HG02870 (cell line): ENCODE data around the gene GABRQ.

Source experiments
- ATAC-seq: cut with Tn5 transposase; IDR thresholded peaks from one replicate; pipeline ENCODE4 v1.9.1; 2021; ENCODE audit warnings: mild to moderate bottlenecking, moderate library complexity; ENCODE audit not compliant: unreplicated experiment

The GABRQ gene

DNA sequence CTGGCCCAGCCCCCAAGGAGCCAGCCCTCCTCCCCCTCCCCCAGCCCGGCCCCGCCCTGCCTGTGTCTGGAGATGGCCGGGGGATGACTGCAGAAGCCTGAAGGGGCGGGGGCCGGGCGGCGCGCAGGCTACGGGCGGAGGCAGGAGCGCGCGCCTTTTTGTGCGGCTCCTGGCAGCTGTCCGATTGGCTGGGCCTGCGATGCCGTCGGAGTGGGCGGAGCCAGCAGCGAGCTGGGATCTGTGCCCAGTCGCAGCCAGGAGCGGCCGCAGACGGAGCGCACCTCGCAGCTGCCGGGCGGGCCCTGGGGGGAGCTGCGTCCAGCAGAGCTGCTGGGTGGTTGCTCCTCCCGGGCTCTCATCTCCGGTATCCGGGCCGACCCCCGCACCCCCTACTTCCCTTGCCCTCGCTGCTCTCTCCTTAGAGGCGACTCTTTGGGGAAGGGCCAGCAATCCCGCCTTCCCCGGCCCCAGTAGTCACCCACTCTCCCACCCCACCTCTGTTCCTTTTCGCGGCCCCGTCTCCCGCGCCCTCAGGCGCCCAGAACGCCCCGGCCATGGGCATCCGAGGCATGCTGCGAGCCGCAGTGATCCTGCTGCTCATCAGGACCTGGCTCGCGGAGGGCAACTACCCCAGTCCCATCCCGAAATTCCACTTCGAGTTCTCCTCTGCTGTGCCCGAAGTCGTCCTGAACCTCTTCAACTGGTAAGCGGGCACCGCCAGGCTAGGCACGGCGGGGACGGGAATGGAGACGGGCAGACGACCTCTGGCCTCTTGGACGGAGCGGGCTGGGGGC lies at the start of gene GABRQ:
Gene GABRQ (plus strand): TSS at position 247 of the 794 bp plus-strand sequence. CDS start 308 bp downstream, at position 555.
- ATAC-seq: no peak

- no peak for ATAC-seq
Observed at GRCh38 chrX:152588206-152588605, 49.5 kb upstream of the GABRQ start.

DNA sequence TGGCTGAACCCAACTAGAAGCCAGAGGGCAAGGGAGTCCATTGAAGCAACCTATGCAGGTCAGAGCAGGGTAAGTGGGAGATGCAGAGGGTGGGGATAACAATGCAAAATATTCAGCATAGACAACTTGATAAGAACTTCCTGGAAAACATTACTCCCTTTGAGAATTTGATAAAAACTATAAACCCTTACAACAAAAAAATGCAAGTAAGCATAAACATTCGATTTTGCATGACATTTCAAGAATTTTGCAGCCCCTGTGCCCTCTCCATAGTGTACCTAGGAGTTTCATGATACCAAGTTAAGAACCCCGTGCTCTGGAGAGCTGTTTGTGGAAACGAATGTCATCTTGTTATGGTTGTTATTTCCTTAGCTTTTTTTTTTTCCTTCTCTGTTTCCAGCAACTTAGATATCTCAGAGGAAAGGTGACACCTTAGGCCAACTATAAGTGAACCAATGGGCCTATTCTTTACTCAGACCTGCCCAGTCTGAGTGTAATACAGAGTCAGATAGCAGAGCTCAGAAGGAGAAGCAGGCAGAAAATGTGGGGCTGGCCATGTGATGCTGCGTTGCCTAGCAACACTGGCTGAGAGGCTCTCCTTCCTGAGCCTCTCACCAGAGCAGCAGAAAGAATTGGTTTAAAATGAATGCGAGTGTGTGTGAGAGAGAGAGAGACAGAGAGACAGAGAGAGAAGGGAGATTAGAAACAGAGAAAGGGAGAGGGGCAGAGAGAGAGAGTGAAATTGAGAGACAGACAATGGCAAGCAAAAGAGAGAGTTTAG lies 36.7 kb upstream of the GABRQ start:
- ATAC-seq: no peak

DNA sequence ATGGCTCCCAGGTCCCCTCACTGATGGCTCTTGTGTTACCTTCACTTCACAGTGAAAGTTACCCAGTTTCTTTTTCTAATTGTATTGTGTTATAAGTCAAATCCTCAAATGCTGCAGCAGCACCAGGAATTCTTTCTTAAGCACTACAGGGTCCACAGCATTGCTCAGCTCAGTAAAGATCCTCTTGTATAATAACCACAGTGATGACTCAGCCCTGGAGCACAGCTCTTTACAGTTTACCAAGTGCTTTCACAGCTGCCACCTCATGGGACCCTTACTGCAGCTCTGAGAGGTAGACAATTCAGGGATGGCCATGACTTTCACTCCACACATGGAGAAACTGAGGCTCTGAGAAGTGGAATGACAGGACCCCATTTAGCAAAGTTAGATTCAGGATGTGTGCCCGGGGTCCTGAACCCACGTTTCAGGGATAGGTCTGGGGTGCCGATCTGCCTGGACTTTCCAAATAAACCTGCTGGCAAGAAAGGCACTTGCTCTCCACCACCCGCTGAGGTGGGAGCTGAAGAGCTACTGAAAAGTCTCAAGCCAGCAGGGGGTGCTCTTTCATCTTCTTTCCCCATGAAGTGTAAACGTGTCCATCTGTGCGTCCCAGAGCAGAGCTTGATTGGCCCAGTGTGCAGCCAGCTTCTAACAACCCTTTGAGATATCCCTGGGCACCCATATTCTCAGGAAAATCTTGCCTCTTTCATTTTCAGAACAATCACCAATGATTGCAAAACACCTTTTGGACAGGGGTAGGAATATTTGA lies 35.7 kb upstream of the GABRQ start:
- no peak for ATAC-seq

DNA sequence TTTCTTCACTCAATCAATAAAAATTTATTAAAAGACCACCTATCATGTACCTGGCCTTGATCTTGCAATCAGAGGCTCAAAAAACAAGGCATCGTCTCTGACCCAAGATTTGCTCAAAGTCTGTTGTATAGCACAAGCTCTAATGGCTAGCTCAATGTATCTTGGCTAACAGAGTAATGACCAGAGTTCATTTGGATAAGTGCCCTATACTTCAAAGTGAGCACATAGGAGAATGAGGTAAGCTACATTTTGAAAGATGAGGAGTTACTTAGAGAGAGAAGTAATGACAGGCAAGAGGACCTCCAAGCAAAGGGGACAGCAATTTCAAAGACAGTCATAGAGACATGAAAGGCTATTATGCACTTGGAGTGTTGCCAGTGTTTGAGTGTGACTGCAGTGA lies 22.9 kb upstream of the GABRQ start:
- ATAC-seq: no peak

- no peak for ATAC-seq
Observed at GRCh38 chrX:152619897-152620296, 17.8 kb upstream of the GABRQ start.

DNA sequence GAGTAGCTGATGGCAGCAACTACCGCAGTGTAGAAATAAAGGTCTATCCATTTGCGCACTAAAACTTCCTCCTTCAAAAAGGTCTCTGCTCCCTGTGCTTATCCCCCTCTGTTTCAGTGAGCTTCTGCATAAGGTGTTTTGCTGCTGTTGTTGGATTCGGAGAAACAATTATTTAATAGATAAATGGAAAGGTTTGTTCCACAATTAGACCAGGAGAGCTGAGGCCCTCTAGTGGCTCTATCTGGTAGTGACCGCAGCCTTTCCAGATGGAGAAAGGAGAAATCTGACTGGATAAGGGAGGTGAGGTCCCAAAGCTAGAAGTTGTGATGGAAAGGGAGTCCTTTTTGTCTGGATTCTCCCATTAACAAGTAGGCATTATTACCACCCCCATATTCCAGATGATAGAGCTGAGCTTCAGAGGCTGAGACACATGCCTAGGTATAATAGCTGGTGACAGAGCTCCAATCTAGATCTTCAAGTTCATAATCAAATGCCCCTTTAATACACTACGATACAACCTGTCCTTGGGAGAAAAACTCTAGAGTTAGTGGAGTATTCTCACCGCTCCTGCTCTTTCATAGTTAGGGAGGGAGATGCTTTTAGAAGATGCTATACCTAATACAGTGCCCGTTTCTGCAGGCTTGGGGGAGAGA lies 5.1 kb upstream of the GABRQ start:
- peak; percentile 69 for ATAC-seq

DNA sequence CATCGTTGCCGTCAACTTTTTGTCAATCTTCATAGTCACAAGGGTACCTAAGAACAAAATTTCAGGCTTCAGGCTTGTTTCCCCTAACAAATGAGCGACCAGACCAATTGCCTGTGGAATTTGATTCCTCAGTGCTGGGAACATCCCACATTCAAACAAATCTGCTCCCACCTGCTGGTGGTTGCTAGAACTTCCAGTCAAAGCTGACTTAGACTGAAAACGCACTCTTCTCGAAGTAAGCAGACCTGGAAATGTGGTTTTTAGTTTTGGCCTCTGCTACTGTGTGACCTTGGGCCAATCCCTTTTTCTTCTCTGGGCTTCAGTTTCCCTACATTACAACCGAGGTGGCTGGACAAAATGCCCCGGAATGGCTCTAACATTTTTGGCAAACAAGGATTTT lies 1.8 kb upstream of the GABRQ start:
- ATAC-seq: no peak

- no peak for ATAC-seq
Observed at GRCh38 chrX:152638443-152638904, 779 bp downstream of the GABRQ start.

DNA sequence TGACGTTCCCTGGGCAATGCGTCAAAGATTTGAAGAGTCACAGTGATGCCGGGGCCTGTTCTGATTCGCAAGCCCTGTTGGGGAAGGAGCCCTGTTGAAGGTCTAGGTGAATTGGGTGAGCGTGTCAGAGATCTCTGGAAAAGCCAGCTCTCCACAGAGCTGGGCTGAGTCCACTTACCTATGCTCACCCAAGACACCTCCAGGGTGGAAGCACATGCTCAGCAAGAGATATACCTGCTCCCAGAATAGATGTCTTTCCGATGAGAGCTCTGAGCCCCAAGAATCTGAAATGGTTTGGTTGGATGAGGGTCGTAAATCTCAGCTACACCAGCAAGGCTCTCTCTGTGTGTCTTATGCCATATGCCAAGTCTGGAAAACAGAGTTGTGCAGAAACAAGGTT lies 1.7 kb downstream of the GABRQ start:
- ATAC-seq: no peak

DNA sequence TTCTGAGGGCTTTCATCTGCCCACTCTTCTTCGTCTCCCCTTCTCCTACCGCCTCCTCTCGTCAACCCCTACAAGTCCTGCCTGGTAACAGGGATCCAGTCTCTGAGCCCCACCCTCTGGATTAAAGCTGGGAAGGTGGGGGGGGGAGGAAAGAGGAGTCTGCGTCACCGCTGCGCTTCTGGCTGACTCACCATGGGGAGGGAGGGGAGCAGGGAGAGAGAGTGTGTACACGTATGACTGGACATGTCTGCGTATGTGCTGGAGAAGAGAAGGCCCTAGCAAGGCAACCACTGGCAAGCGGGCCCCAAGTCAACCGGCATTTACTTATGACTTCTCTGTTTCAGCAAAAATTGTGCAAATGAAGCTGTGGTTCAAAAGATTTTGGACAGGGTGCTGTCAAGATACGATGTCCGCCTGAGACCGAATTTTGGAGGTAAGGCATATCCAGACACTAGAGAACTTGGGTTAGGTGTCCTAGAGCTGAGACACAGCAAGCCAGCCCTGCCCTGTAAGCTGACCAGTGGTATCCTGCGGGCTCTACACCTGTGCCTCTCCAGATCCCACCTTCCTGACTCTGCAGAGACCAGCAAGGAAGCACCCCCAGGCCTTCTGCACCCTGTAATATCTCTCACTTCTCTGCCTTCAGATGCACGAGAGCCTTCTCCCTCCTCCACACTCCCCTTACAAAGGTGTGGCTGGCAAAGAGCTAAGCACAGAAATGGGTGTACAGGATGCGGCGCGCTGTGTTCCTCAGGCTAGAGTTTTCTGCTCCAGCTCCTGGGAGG lies 2.5 kb downstream of the GABRQ start:
- no peak for ATAC-seq

DNA sequence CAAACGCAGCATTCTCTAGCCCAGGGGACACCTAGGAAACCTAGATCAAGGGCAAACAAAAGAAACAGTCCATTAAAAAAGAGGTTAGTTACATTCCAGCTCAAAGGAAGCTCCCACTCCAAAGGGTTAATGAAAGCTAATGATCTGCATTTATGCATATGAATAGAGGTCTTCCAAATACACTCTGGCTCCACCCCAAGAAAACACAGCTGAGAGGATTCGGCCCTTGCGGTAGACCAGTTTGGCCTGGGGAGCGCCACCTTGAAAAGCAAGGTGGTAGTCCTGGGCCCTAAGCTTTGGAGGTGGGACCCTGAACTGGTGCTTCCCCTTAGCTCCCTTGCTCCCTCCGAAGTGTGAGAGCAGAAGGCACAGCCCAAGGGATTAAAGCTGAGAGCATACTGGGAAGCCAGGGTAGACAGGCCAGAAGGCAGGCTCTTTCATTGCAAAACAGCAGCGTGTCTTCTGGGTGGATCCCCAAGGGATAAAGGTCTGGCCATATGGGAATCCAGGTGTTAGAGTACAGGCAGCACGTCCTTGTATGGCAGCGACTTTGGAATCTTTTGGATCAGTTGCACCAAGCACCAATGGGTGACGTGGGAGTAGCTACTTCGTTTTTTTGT lies 3.7 kb downstream of the GABRQ start:
- ATAC-seq: no peak

- no peak for ATAC-seq
Observed at GRCh38 chrX:152641996-152642395, 4.3 kb downstream of the GABRQ start.

DNA sequence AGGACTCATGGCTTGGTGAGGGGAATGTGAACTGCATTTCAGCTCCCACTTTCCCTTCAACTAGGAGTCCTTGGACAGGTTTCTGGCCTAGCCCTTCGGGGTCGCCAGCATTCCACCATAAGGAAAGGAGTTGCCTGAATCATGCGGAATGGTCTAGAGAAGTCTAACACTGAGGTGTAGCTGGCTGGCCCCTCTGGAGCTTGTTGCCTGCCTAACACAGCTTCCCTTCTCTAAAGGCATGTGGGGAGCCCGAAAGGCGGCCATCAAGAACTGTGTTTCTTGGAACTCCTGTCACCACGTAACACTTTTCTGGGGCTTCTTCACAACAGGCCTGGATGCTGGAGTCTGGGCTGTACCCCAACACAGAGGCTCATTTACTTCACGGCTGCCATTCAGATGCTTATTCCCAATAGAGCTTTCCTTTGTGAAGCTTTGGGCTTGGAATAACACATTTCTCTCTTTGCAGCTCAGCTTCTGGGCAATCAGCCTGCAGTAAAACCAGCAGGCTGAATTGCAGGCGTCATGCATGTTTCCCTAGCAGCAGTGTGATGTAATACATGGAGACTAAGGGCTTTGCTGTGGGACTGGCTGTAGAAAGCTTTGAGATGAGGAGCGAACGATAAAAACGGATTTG lies 5.4 kb downstream of the GABRQ start:
- no peak for ATAC-seq

DNA sequence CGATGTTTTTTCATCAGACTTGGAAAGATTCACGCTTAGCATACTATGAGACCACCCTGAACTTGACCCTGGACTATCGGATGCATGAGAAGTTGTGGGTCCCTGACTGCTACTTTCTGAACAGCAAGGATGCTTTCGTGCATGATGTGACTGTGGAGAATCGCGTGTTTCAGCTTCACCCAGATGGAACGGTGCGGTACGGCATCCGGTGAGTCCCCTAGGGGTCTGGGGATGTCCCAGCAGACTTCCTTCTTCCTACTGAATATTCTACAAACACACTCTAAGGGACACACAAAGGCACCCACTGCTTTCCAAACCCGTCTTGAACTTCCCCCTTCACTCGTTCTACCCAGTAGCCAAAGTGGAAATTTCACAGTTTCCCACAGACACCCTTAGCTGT lies 9.3 kb downstream of the GABRQ start:
- ATAC-seq: no peak

GRCh38 chrX:152647978-152648377 lies 10.3 kb downstream of the GABRQ start:
- ATAC-seq: no peak

DNA sequence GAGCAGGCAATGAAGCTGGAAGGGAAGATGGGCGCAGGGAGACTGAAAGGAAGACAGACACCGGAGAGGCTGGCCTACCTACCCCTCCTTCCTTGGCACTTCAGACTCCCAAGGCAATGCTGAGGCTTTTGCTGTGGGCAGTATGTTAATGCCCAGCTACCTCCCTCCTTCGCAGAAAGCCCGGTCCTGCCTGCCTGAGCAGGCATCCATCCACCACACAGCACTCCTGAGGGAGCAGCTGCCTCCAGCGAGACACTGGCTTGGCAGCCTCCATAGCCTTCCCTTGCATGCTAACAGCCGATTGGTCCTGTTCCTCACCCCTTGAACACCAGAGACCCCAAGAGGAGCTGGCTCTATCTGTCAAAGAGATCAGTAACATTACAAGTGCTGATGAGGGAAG lies 14.4 kb downstream of the GABRQ start:
- ATAC-seq: no peak

GRCh38 chrX:152652467-152652866 lies 14.8 kb downstream of the GABRQ start:
- no peak for ATAC-seq

- no peak for ATAC-seq
Observed at GRCh38 chrX:152656087-152656486, 18.4 kb downstream of the GABRQ start.
